ENCODE data around the gene XRRA1. TPM values are rescaled to one million over a fixed set of nuclear protein-coding genes. Genes with fewer than 3 reads are reported as not detected.

The XRRA1 gene
- total RNA-seq, 1 donor from 2014 or later, result 3.9 TPM

DNA sequence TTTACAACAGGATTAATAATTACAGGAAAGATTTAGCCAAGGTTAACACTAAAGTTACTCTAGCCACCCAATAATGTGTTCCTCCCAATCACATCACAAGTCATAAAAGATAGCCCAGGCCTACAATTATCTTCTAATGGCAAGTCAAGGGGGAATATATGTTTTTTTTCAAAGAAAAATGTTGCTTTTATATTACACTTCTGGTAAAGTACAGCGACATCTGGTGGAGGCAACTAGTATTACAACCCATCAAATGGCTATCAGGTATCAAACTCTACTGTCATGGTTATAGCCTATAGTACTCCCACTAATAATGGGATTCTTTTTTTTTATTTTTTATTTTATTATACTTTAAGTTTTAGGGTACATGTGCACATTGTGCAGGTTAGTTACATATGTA is 71.8 kb downstream of the XRRA1 start:
- H3K4me1 ChIP-seq, result no peaks in the 10 kb centered on the region
- no peak overlapping the region for H2AFZ ChIP-seq (replicated peaks)
- H4K20me1 ChIP-seq (ENCODE audit: low read depth), result no peaks in the 10 kb centered on the region
- H3K9me3 Mint-ChIP-seq, result peaks cover 21% of the 10 kb centered on the region
- no peaks in the 10 kb centered on the region for H3F3A ChIP-seq (ENCODE audit: low read depth)
- H3K36me3 Mint-ChIP-seq, result peaks cover 31% of the 10 kb centered on the region
- no peak for DNase-seq (ENCODE audit: low spot score)
- no peak for TF ChIP-seq EZH2phosphoT487 (IDR thresholded peaks at IDR 0.05)
- no peak for TF ChIP-seq EZH2 (IDR thresholded peaks at IDR 0.05)
- TF ChIP-seq, protein P1, sequence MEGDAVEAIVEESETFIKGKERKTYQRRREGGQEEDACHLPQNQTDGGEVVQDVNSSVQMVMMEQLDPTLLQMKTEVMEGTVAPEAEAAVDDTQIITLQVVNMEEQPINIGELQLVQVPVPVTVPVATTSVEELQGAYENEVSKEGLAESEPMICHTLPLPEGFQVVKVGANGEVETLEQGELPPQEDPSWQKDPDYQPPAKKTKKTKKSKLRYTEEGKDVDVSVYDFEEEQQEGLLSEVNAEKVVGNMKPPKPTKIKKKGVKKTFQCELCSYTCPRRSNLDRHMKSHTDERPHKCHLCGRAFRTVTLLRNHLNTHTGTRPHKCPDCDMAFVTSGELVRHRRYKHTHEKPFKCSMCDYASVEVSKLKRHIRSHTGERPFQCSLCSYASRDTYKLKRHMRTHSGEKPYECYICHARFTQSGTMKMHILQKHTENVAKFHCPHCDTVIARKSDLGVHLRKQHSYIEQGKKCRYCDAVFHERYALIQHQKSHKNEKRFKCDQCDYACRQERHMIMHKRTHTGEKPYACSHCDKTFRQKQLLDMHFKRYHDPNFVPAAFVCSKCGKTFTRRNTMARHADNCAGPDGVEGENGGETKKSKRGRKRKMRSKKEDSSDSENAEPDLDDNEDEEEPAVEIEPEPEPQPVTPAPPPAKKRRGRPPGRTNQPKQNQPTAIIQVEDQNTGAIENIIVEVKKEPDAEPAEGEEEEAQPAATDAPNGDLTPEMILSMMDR (IDR thresholded peaks at IDR 0.05), result peak; percentile 53
- no peak overlapping the region for H3K27ac ChIP-seq
- H3K4me3 Mint-ChIP-seq, result no peak overlapping the region
- no peaks in the 10 kb centered on the region for H3K9me3 ChIP-seq (ENCODE audit: low read depth)
- H3K36me3 ChIP-seq, result no peaks in the 10 kb centered on the region
- no peaks in the 10 kb centered on the region for H3K79me2 ChIP-seq (ENCODE audit: low read depth)
- H3K4me2 ChIP-seq, result no peak overlapping the region
- H3K9ac ChIP-seq, result no peak overlapping the region
- no peaks in the 10 kb centered on the region for H3K27me3 ChIP-seq
- no peak overlapping the region for H3K27ac Mint-ChIP-seq
- H3K27me3 Mint-ChIP-seq (ENCODE audit: insufficient read depth, low read depth), result no peaks in the 10 kb centered on the region
- H3K4me1 Mint-ChIP-seq, result no peaks in the 10 kb centered on the region
- H3K4me3 ChIP-seq, result no peak overlapping the region

DNA sequence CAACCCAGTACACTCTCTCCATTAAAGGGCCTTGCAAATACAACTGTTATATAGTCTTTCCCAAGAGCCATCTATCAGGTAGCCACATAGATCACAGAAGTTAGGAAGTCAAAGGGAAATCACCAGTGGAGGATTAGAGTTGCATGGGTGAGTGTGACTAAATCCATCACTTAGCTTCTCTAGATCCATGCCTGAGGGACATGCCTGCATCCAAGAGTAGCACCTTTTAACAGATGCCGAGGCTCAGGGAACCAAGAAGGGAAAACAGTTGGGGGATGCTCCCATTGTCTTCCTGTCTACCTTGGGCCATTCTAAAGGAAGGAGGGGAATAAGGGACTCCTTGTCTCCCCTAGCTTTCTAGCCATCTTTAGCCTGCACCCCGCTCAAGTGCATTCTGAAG is 77.9 kb downstream of the XRRA1 start:
- no peaks in the 10 kb centered on the region for H3K4me1 Mint-ChIP-seq
- no peak for DNase-seq (ENCODE audit: low spot score)

DNA sequence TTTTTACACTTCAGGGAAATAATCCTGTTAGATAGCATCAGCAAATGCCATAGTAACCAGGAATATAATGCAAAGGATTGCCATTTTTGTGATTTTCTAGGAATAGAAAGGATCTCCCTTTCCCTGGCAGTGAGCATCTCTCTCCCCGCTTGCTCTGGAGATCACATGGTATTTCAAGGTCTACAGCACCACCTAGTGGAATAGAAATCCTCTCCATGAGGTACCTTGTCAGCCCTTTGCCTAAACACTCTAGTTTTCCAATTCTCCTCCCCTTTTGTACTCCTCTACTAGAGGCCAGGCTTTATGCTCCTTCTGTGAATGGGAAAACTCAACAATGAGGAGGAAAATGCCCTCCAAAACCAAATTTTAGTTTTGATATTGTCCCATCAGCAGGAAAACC is 78.4 kb downstream of the XRRA1 start:
- H3K9me3 ChIP-seq (ENCODE audit: low read depth), result peaks cover 37% of the 10 kb centered on the region
- peak; percentile 56 for DNase-seq (ENCODE audit: low spot score)
- H3K79me2 ChIP-seq (ENCODE audit: low read depth), result no peaks in the 10 kb centered on the region
- no peak overlapping the region for H3K4me2 ChIP-seq
- no peaks in the 10 kb centered on the region for H3K27me3 ChIP-seq
- Mint-ChIP-seq H3K9me3 (peaks cover 73% of the 10 kb centered on the region), H3K4me1 (no peaks in the 10 kb centered on the region), H3K27me3 (ENCODE audit: insufficient read depth, low read depth) (peaks cover 7% of the 10 kb centered on the region), H3K36me3 (peaks cover 69% of the 10 kb centered on the region), H3K27ac (no peak overlapping the region), H3K4me3 (no peak overlapping the region)
- no peak overlapping the region for H2AFZ ChIP-seq (replicated peaks)
- H3K4me1 ChIP-seq, result no peaks in the 10 kb centered on the region
- no peak overlapping the region for H3K27ac ChIP-seq
- H3K9ac ChIP-seq, result no peak overlapping the region
- no peak overlapping the region for H3K4me3 ChIP-seq
- TF ChIP-seq, protein P1 (IDR thresholded peaks at IDR 0.05), result peak; percentile 46
- TF ChIP-seq EZH2phosphoT487 (IDR thresholded peaks at IDR 0.05), result no peak
- no peaks in the 10 kb centered on the region for H3F3A ChIP-seq (ENCODE audit: low read depth)
- no peaks in the 10 kb centered on the region for H3K36me3 ChIP-seq
- H4K20me1 ChIP-seq (ENCODE audit: low read depth), result no peaks in the 10 kb centered on the region

More for the DNA sequence above, 77.9 kb downstream of the XRRA1 start:
- Histone ChIP-seq H3K9ac (no peak overlapping the region), H3K4me3 (no peak overlapping the region), H4K20me1 (ENCODE audit: low read depth) (no peaks in the 10 kb centered on the region), H3K36me3 (no peaks in the 10 kb centered on the region), H3K4me1 (no peaks in the 10 kb centered on the region), H3K79me2 (ENCODE audit: low read depth) (no peaks in the 10 kb centered on the region), H3K27ac (no peak overlapping the region), H3F3A (ENCODE audit: low read depth) (no peaks in the 10 kb centered on the region), H3K9me3 (ENCODE audit: low read depth) (peaks cover 37% of the 10 kb centered on the region), H2AFZ (replicated peaks) (no peak overlapping the region), H3K4me2 (no peak overlapping the region), H3K27me3 (no peaks in the 10 kb centered on the region)
- Mint-ChIP-seq H3K4me3 (no peak overlapping the region), H3K27me3 (ENCODE audit: insufficient read depth, low read depth) (peaks cover 7% of the 10 kb centered on the region), H3K9me3 (peaks cover 68% of the 10 kb centered on the region), H3K27ac (no peak overlapping the region), H3K36me3 (peaks cover 68% of the 10 kb centered on the region)
- TF ChIP-seq EZH2 (IDR thresholded peaks at IDR 0.05) (no peak), EZH2phosphoT487 (IDR thresholded peaks at IDR 0.05) (no peak)
- TF ChIP-seq, protein P1 (IDR thresholded peaks at IDR 0.05), result no peak

Measured in neural progenitor cell (in vitro differentiated cells).